Naive thymus-derived CD4-positive, alpha-beta T cell (primary cell): Measurements from ENCODE around the gene CHIC2. TPM values are rescaled to one million over a fixed set of nuclear protein-coding genes. Genes with fewer than 3 reads are reported as not detected.

Experiments used
- ATAC-seq: fragments of 150-1000 bp; cut with Tn5 transposase; 2 replicates; pipeline ENCODE4 v1.10.0; 2021; ENCODE audit warnings: mild to moderate bottlenecking, moderate library complexity
- CTCF ChIA-PET: fragments of 350-600 bp; sonication (Branson Sonifier 250); formaldehyde crosslinking; loops from one replicate; lab custom pipeline; 2021; ENCODE audit warnings: antibody characterized with exemption; lab: Charles Lee
- POLR2A ChIA-PET: fragments of 350-600 bp; sonication (Branson Sonifier 250); formaldehyde crosslinking; loops from one replicate; lab custom pipeline; 2021; ENCODE audit warnings: antibody characterized with exemption, inconsistent platforms; lab: Charles Lee
- DNase-seq, 9 donors: peaks; one replicate each; pipeline versions ENCODE4 v3.0.0 to v3.0.0-alpha.2; 2020 to 2022; ENCODE audit warnings: mixed read lengths in 1 of 9
- H3K27ac ChIP-seq: one replicate; pipeline ENCODE4 v1.7.0; 2013; ENCODE audit warnings: mild to moderate bottlenecking, low read depth, low read length, moderate library complexity
- H3K27me3 ChIP-seq, 2 donors: one replicate each; pipeline ENCODE4 v1.7.0; 2013; ENCODE audit warnings: low read length in 2 of 2, mild to moderate bottlenecking in 2 of 2, moderate library complexity in 2 of 2; ENCODE audit not compliant: control insufficient read depth in 2 of 2, insufficient read depth in 2 of 2
- H3K36me3 ChIP-seq, 3 experiments: 1 replicate in 2 of 3; 2 replicates in 1 of 3; pipeline ENCODE4 v1.7.0; 2013; ENCODE audit warnings: low read length in 3 of 3, mild to moderate bottlenecking in 3 of 3, moderate library complexity in 1 of 3; ENCODE audit not compliant: insufficient read depth in 3 of 3, control insufficient read depth in 2 of 3
- H3K4me1 ChIP-seq, 2 donors: one replicate each; pipeline ENCODE4 v1.7.0; 2013; ENCODE audit warnings: low read length in 2 of 2, mild to moderate bottlenecking in 2 of 2, moderate library complexity in 1 of 2; ENCODE audit not compliant: control insufficient read depth in 2 of 2, insufficient read depth in 2 of 2
- H3K4me3 ChIP-seq: 2 replicates; pipeline ENCODE4 v1.7.0; 2013; ENCODE audit warnings: mild to moderate bottlenecking, low read length
- H3K9me3 ChIP-seq, 3 experiments: 1 replicate in 2 of 3; 2 replicates in 1 of 3; pipeline ENCODE4 v1.7.0; 2013; ENCODE audit warnings: low read length in 3 of 3; ENCODE audit not compliant: control insufficient read depth in 2 of 3
- H3K27ac Mint-ChIP-seq, 9 donors: one replicate each; pipeline ENCODE4 v1.8.0; 2020 to 2022; ENCODE audit warnings: mixed read lengths in 9 of 9, mild to moderate bottlenecking in 8 of 9, moderate library complexity in 5 of 9, inconsistent platforms in 2 of 9
- H3K27me3 Mint-ChIP-seq, 5 donors: one replicate each; pipeline ENCODE4 v1.8.0; 2021 to 2022; ENCODE audit warnings: mixed read lengths in 5 of 5, mild to moderate bottlenecking in 1 of 5
- H3K36me3 Mint-ChIP-seq, 5 donors: one replicate each; pipeline ENCODE4 v1.8.0; 2020 to 2022; ENCODE audit warnings: mixed read lengths in 5 of 5, mild to moderate bottlenecking in 3 of 5, inconsistent platforms in 1 of 5
- H3K4me1 Mint-ChIP-seq, 7 donors: one replicate each; pipeline ENCODE4 v1.8.0; 2020 to 2022; ENCODE audit warnings: mixed read lengths in 7 of 7, mild to moderate bottlenecking in 3 of 7, inconsistent platforms in 1 of 7
- H3K4me3 Mint-ChIP-seq, 10 donors: one replicate each; pipeline ENCODE4 v1.8.0; 2020 to 2022; ENCODE audit warnings: mild to moderate bottlenecking in 10 of 10, mixed read lengths in 10 of 10, moderate library complexity in 6 of 10, inconsistent platforms in 2 of 10
- H3K9me3 Mint-ChIP-seq, 11 donors: one replicate each; pipeline ENCODE4 v1.8.0; 2020 to 2022; ENCODE audit warnings: mixed read lengths in 11 of 11, mild to moderate bottlenecking in 4 of 11, inconsistent platforms in 1 of 11, moderate library complexity in 1 of 11
- intact Hi-C, 2 donors: fragments of 100-400 bp; cut with micrococcal nuclease; formaldehyde crosslinking; loops; one replicate each; pipeline ENCODE4 v1.15.1; 2023
- polyA plus RNA-seq, 2 donors: library from polyadenylated mRNA; unstranded; fragments of 300-500 nt; fragmentation: Illumina TruSeq; gene quantifications; one replicate each; pipeline ENCODE4 v1.2.3, GENCODE V29; 2021
- total RNA-seq, 6 experiments: library from RNA in 5 of 6; stranded (reverse) in 5 of 6; gene quantifications; 1 replicate in 5 of 6; 2 replicates in 1 of 6; pipeline ENCODE4 v1.2.3 and lab custom pipeline; 2021 to 2026

The CHIC2 gene
- total and polyA plus RNA-seq, 7 experiments from 2014 or later: 22.4 to 64.2 (median 47.2) TPM

DNA sequence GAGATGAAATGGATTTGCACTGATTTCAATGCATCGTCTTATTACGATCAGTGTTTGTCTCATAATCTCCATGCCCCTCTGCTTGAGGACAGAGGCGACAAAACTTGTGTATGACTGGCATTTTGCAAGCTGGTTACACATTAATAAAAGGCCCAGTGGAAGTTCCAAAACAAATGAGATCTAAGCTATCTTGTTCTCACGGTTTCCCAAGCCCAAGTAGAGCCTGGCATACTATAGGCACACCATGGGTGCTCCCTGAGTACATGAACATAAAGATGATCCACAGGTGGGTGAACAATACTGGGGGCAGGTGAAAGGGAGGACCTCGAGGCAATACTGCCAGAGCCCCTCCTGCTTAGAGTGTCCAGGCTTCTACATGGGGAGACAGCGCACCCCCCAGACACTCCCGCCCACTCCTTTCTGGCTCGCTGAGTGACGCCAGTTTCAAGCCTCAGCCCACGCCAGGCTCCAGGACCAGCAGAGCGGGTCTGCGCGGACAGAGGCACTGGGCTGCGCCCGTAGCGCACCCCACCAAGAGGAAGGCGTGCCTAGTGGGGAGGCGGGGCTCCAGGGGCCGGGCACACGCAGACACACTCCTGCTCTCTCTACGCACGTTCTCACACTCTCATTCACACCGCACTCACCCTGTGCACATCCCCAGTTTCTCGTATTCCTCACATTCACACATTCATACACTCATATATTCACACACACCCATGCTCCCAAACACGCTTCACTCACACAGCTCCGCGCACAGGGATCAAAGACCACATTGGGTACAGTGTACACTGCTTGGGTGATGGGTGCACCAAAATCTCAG lies 26.6 kb upstream of the CHIC2 start:
- peak; percentile 56 for ATAC-seq
- DNase-seq: no peak
- peak overlapping the region; percentile 67 for H3K4me3 ChIP-seq
- CTCF ChIA-PET: interaction anchor here (0.6 kb wide), 1 partner anchor 31 kb away, joined by 4 read pairs; no protein-coding TSS in a partner anchor
- Mint-ChIP-seq H3K4me3 (peak overlapping the region; percentile 87 to 97 (median 88)), H3K36me3 (peaks cover 0 to 4% (median 0%) of the 10 kb centered on the region in 5 donors), H3K4me1 (peaks cover 16 to 33% (median 29%) of the 10 kb centered on the region in 7 donors), H3K27ac (peak overlapping the region in 5 of 9 donors; percentile 0 to 66 (median 45)), H3K9me3 (peaks cover 0 to 1% (median 0%) of the 10 kb centered on the region in 11 donors), H3K27me3 (peaks cover 48 to 83% (median 51%) of the 10 kb centered on the region in 5 donors)
- no peak overlapping the region for H3K27ac ChIP-seq
- H3K27me3 ChIP-seq: peaks cover 11 to 33% of the 10 kb centered on the region in 2 donors
- H3K9me3 ChIP-seq: no peaks in the 10 kb centered on the region
- intact Hi-C loops: loop anchor here (1.0 to 10.0 kb wide), 6 partner anchors 27 to 1369 kb away; partner anchors contain the start of genes CHIC2 (in 2 of the 2) and SCFD2 (in 1 of the 2)
- H3K36me3 ChIP-seq: no peaks in the 10 kb centered on the region
- peaks cover 0 to 11% of the 10 kb centered on the region in 2 donors for H3K4me1 ChIP-seq
- POLR2A ChIA-PET: interaction anchor here (0.6 to 1.2 kb wide), 4 partner anchors 16 to 53 kb away, joined by 3 to 4 read pairs (median 4); no protein-coding TSS in a partner anchor

DNA sequence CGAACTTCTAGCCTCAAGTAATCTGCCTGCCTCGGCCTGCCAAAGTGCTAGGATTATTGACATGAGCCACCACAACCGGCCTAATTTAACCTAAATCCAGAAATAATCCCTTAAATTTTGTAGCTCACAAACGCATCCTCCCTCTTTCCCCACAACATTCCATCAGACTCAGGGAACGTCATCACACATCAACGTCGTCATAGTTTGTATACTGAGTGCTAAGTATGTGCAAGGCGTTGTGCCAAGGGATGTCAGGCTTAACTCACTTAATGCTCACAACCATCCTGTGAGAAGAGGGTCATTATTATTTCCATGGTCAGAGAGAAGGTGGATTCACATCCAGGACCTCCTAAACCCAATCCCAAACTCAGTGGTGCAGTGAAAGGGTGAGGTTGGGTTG lies 26.0 kb upstream of the CHIC2 start:
- peak overlapping the region in 7 of 10 donors; percentile 23 to 97 (median 87) for H3K4me3 Mint-ChIP-seq
- peaks cover 42 to 78% (median 45%) of the 10 kb centered on the region in 5 donors for H3K27me3 Mint-ChIP-seq
- H3K9me3 ChIP-seq: no peaks in the 10 kb centered on the region

DNA sequence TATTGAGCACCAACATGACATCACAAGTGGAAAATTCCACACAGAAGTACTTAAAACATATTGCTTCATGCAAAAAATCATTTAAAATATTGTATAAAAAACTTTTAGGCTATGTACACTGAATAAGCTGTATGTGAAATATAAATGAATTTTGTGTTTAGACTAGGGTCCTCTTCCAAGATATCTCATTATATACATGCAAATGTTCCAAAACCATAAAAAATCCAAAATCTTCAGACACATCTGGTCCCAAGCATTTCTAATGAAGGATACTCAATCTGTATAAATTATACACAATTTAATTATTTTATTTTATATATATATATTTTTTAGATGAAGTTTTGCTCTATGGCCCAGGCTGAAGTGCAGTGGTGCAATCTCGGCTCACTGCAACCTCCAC lies 25.5 kb upstream of the CHIC2 start:
- Mint-ChIP-seq H3K27me3 (peaks cover 36 to 73% (median 40%) of the 10 kb centered on the region in 5 donors), H3K4me3 (no peak overlapping the region), H3K4me1 (peaks cover 16 to 32% (median 29%) of the 10 kb centered on the region in 7 donors), H3K27ac (no peak overlapping the region), H3K36me3 (peaks cover 0 to 4% (median 0%) of the 10 kb centered on the region in 5 donors), H3K9me3 (no peaks in the 10 kb centered on the region)
- H3K27me3 ChIP-seq: peaks cover 11 to 26% of the 10 kb centered on the region in 2 donors
- H3K4me3 ChIP-seq: no peak overlapping the region
- DNase-seq: no peak
- H3K4me1 ChIP-seq: peaks cover 0 to 11% of the 10 kb centered on the region in 2 donors
- no peak for ATAC-seq
- ChIA-PET CTCF (no interaction called here), POLR2A (interaction anchor here (0.6 kb wide), 1 partner anchor 11 kb away, joined by 3 read pairs; no protein-coding TSS in a partner anchor)
- no peaks in the 10 kb centered on the region for H3K9me3 ChIP-seq
- no peak overlapping the region for H3K27ac ChIP-seq
- intact Hi-C loops: loop anchor here (5.0 to 10.0 kb wide), 3 partner anchors 183 to 855 kb away; partner anchors contain the start of gene SCFD2 (in 1 of the 2)
- no peaks in the 10 kb centered on the region for H3K36me3 ChIP-seq

More for the DNA sequence above, 26.0 kb upstream of the CHIC2 start:
- H3K4me3 ChIP-seq: no peak overlapping the region
- no peak overlapping the region for H3K27ac ChIP-seq
- H3K9me3 Mint-ChIP-seq: no peaks in the 10 kb centered on the region
- DNase-seq (no peak), ATAC-seq (no peak)
- POLR2A ChIA-PET: interaction anchor here (0.6 kb wide), 1 partner anchor 54 kb away, joined by 3 read pairs; no protein-coding TSS in a partner anchor
- H3K36me3 ChIP-seq: no peaks in the 10 kb centered on the region
- H3K4me1 Mint-ChIP-seq: peaks cover 16 to 32% (median 29%) of the 10 kb centered on the region in 7 donors
- no peak overlapping the region for H3K27ac Mint-ChIP-seq
- CTCF ChIA-PET: no interaction called here
- intact Hi-C loops: loop anchor here (5.0 to 10.0 kb wide), 3 partner anchors 183 to 854 kb away; partner anchors contain the start of gene SCFD2 (in 1 of the 2)
- H3K36me3 Mint-ChIP-seq: peaks cover 0 to 4% (median 0%) of the 10 kb centered on the region in 5 donors
- peaks cover 11 to 32% of the 10 kb centered on the region in 2 donors for H3K27me3 ChIP-seq
- peaks cover 0 to 11% of the 10 kb centered on the region in 2 donors for H3K4me1 ChIP-seq

DNA sequence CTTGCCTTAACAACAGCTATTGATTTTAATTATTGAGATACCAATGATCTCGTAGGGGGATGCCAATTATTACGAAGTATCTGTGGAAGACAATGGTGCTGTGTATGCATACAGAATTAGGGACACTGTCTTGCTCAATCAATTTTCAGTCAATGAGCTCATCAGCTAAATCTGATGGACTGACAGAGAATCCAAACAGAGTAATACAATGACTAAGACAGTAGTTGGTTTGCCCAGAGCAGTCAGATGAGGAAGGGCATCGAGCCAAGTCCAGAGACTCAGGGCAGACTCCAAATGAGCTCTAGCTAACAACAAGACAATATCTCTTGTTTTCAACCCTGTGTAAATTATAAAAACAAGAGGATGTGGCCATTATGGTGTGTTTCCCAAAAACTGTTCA lies 20.9 kb upstream of the CHIC2 start:
- Histone ChIP-seq H3K27ac (no peak overlapping the region), H3K27me3 (no peaks in the 10 kb centered on the region), H3K4me1 (no peaks in the 10 kb centered on the region), H3K36me3 (no peaks in the 10 kb centered on the region), H3K4me3 (no peak overlapping the region), H3K9me3 (no peaks in the 10 kb centered on the region)
- Mint-ChIP-seq H3K4me1 (no peaks in the 10 kb centered on the region), H3K27ac (no peak overlapping the region), H3K9me3 (no peaks in the 10 kb centered on the region), H3K36me3 (peaks cover 0 to 8% (median 0%) of the 10 kb centered on the region in 5 donors), H3K4me3 (no peak overlapping the region), H3K27me3 (peaks cover under 1 to 35% (median 13%) of the 10 kb centered on the region in 5 donors)
- ATAC-seq: no peak
- no peak for DNase-seq
- ChIA-PET CTCF (no interaction called here), POLR2A (no interaction called here)
- intact Hi-C loops: no loop called here

DNA sequence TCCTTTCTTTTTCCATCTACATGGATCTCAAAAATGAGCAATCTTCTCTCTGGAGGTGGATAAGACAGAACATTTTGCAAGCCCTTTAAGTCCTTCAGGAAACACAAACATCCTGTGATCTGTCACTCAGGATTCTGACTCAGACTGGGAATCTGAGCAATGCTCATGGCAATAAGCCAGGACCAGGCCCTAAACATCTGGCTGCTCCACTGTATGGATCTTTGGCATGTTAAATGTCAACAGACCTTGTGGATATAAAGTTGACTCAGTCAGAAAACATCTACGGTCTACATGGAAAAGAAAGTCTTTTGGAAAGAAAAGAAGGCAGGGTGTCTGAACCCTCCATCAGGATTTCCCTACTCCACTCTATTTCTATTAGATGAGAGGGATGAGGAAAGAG lies 17.8 kb upstream of the CHIC2 start:
- Histone ChIP-seq H3K9me3 (no peaks in the 10 kb centered on the region), H3K4me1 (no peaks in the 10 kb centered on the region), H3K27me3 (no peaks in the 10 kb centered on the region), H3K36me3 (no peaks in the 10 kb centered on the region), H3K27ac (no peak overlapping the region), H3K4me3 (no peak overlapping the region)
- Mint-ChIP-seq H3K4me1 (no peaks in the 10 kb centered on the region), H3K4me3 (no peak overlapping the region), H3K27me3 (peaks cover 5 to 32% (median 18%) of the 10 kb centered on the region in 5 donors), H3K36me3 (peaks cover 0 to 8% (median 0%) of the 10 kb centered on the region in 5 donors), H3K27ac (no peak overlapping the region), H3K9me3 (peaks cover 0 to 2% (median 0%) of the 10 kb centered on the region in 11 donors)
- CTCF ChIA-PET: no interaction called here
- no peak for DNase-seq
- POLR2A ChIA-PET: no interaction called here
- intact Hi-C loops: no loop called here
- ATAC-seq: no peak

DNA sequence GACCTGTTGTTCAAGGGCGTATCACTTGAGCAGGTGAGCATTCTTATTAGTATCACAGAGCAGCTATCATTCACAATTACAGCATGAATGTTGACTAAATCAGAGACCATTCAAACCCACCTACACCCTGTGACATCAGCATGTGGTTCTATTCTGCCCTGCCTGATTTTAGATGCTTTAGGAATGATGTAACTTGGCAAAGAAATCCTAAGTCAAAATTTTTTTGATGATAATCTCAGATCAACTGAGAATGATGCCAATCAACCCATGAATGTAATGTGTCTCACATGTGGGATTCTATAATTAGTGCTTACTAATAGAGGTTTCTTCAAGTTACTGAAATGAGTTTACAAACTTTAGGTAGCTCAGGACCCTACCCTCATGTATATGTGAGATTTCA lies 13.4 kb upstream of the CHIC2 start:
- CTCF ChIA-PET: interaction anchor here (0.6 kb wide), 1 partner anchor 1232 kb away, joined by 7 read pairs; no protein-coding TSS in a partner anchor
- Mint-ChIP-seq H3K4me3 (no peak overlapping the region), H3K27ac (no peak overlapping the region), H3K36me3 (no peaks in the 10 kb centered on the region), H3K9me3 (peaks cover 0 to 2% (median 0%) of the 10 kb centered on the region in 11 donors), H3K27me3 (peaks cover 10 to 33% (median 26%) of the 10 kb centered on the region in 5 donors), H3K4me1 (no peaks in the 10 kb centered on the region)
- Histone ChIP-seq H3K36me3 (no peaks in the 10 kb centered on the region), H3K27me3 (no peaks in the 10 kb centered on the region), H3K4me3 (no peak overlapping the region), H3K9me3 (no peaks in the 10 kb centered on the region), H3K27ac (no peak overlapping the region), H3K4me1 (no peaks in the 10 kb centered on the region)
- intact Hi-C loops: no loop called here
- DNase-seq: no peak
- ATAC-seq: no peak
- POLR2A ChIA-PET: no interaction called here
